ENCODE measurements around the gene CCDC201. TPM values are rescaled to one million over a fixed set of nuclear protein-coding genes. Genes with fewer than 3 reads are reported as not detected.
"Not testable (repeated sequence)": the region's sequence is repeated elsewhere in the genome, so short reads cannot be mapped to it uniquely, and the experiment has no call there.

Gene CCDC201
- total RNA-seq, 1 donor from 2014 or later = under 0.01 TPM

DNA sequence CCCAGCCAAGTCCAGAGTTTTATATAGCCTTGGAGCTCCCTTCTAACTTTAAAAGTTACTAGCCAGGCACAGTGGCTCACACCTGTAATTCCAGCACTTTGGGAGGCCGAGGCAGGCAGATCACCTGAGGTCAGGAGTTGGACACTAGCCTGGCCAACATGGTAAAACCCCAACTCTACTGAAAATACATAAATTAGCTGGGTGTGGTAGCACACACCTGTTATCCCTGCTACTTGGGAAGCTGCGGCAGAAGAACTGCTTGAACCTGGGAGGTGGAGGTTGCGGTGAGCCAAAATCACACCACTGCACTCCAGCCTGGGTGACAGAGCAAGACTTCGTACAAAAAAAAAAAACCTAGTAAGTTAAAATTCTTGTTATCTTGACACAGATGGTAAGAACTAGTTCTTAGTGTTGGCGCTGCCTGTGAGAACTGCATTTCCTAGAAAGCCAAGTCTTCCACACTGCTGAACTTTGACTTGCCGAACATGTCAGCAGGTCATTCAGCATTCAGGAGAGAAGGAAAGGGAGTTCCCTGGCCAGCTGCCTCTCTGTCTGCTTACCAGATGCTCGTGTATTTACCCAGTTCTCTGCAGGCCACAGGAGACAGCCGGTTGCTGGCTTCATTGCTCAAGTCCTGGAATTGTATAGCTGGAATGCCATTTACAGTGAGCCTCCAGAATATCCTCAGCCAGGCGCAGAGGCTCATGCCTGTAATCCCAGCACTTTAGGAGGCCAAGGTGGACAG lies 40.3 kb downstream of the CCDC201 start:
- not testable (repeated sequence) for DNase-seq (ENCODE audit: low read depth); H3K27me3 ChIP-seq (ENCODE audit: control insufficient read depth, insufficient read depth, low read length); H3K36me3 ChIP-seq (ENCODE audit: control insufficient read depth, insufficient read depth, low read length); H3K4me3 ChIP-seq (ENCODE audit: low read depth, low read length); FAIRE-seq

DNA sequence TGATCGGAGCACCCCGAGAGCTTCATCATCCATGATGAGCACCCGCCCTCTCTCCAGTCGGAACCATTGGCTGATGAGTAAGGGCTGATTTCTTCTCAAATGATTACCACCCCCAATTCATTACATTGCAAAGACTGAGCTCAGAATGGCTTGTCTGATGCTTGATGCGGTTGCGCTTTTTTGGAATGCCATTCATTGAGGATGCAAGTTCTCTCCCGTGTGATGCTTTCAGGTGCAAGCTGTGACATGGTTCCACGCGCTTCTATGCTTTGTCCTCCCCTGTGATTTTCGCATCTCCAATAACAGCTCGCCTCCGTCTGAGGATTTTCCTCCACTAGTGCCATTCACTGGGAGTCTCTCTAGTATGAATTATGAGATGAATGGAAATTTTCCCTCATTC lies 43.0 kb downstream of the CCDC201 start:
- H3K36me3 ChIP-seq (ENCODE audit: control insufficient read depth, insufficient read depth, low read length); DNase-seq (ENCODE audit: low read depth); H3K4me3 ChIP-seq (ENCODE audit: low read depth, low read length); FAIRE-seq; H3K27me3 ChIP-seq (ENCODE audit: control insufficient read depth, insufficient read depth, low read length): not testable (repeated sequence)

DNA sequence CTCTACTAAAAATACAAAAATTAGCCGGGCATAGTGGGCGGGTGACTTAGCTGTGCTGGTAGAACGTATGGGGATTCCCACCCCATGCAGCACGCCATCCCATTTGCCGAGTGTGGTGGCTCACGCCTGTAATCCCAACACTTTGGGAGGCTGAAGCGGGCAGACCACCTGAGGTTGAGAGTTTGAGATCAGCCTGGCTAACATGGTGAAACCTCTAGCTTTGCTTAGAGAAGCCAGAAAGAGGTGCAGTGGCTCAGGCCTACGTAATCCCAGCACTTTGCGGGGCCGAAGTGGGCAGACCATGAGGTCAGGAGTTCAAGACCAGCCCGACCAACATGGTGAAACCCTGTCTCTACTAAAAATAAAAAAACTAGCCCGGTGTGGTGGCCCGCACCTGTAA lies 45.2 kb downstream of the CCDC201 start:
- DNase-seq (ENCODE audit: low read depth); H3K4me3 ChIP-seq (ENCODE audit: low read depth, low read length); FAIRE-seq; H3K27me3 ChIP-seq (ENCODE audit: control insufficient read depth, insufficient read depth, low read length); H3K36me3 ChIP-seq (ENCODE audit: control insufficient read depth, insufficient read depth, low read length): not testable (repeated sequence)

DNA sequence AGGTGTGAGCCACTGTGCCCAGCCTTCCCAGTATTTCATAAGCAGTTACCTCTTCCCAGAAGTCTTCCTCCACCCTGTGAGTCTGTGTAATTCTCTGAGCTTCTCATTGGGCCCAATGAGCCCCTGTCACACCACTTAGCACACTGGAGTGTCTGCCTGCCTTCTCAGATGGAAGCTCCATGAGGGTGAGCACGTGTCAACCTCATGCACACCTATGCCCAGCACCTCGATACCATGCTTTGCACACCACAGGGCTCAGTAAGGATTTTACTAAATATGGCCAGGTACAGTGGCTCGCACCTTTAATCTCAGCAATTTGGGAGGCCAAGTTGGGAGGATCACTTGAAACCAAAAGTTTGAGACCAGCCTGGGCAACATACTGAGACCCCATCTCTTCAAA lies 46.3 kb downstream of the CCDC201 start:
- not testable (repeated sequence) for FAIRE-seq; DNase-seq (ENCODE audit: low read depth); H3K27me3 ChIP-seq (ENCODE audit: control insufficient read depth, insufficient read depth, low read length); H3K36me3 ChIP-seq (ENCODE audit: control insufficient read depth, insufficient read depth, low read length); H3K4me3 ChIP-seq (ENCODE audit: low read depth, low read length)

DNA sequence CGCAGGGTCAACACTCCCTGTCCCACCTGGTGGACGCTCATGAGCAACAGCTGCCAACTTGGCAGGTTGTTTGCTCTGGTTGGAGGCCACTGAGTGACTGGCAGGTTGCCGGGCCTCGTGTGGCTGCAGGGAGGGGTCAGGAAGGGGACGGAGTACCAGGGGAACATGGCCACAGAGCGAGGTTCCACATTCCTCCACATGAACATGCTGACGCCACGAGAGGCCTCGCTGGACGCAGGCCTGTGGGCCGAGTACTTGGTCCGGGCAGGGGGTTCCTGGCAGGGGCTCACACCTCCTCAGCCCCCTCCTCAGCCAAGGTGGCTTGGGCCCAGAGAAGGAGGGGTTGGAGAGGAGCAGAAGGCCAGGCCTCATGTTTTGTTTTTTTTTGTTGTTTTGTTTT lies 54.1 kb downstream of the CCDC201 start:
- not testable (repeated sequence) for H3K36me3 ChIP-seq (ENCODE audit: control insufficient read depth, insufficient read depth, low read length); H3K4me3 ChIP-seq (ENCODE audit: low read depth, low read length); FAIRE-seq; DNase-seq (ENCODE audit: low read depth); H3K27me3 ChIP-seq (ENCODE audit: control insufficient read depth, insufficient read depth, low read length)

DNA sequence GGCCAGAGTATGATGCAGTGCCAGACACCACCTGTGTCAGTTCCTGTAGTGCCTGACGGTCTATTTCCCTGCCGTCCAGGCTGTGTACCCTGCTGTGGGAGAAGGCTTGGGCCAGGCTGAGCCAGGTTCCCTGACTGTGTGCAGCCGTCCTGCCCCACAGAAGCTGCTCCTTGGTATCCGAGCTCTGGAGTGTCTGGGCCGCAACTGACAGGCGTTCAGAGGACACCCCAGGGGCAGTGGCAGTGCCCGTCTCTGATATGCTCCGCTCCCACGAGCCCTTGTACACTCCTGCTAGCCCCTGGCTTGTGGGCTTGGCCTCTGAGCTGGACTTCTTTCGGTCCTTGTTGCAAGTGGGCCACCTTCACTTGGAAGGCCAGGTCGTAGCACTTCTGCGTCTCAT lies 55.0 kb downstream of the CCDC201 start:
- not testable (repeated sequence) for FAIRE-seq; H3K27me3 ChIP-seq (ENCODE audit: control insufficient read depth, insufficient read depth, low read length); H3K36me3 ChIP-seq (ENCODE audit: control insufficient read depth, insufficient read depth, low read length); H3K4me3 ChIP-seq (ENCODE audit: low read depth, low read length); DNase-seq (ENCODE audit: low read depth)

DNA sequence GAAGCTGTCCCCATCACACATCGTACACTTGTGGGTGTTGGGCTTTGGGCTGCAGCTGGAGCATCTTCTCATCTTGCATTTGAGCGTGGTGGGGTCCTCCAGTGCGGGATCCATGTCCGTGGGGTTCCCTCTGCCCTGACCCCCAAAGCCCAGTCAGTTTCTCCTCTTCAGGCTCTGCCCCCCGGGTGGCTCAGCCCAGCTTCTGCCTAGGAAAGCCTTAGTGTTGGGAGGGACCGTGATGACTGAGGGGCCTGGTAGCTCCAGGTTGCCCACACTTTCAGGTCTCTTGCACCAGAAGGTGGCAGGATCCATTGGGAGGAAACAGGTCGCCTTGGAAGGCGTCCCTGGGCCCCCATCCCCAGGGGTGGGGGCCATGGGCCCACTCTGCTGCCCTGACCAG lies 55.9 kb downstream of the CCDC201 start:
- not testable (repeated sequence) for H3K4me3 ChIP-seq (ENCODE audit: low read depth, low read length); DNase-seq (ENCODE audit: low read depth); H3K36me3 ChIP-seq (ENCODE audit: control insufficient read depth, insufficient read depth, low read length); FAIRE-seq; H3K27me3 ChIP-seq (ENCODE audit: control insufficient read depth, insufficient read depth, low read length)

DNA sequence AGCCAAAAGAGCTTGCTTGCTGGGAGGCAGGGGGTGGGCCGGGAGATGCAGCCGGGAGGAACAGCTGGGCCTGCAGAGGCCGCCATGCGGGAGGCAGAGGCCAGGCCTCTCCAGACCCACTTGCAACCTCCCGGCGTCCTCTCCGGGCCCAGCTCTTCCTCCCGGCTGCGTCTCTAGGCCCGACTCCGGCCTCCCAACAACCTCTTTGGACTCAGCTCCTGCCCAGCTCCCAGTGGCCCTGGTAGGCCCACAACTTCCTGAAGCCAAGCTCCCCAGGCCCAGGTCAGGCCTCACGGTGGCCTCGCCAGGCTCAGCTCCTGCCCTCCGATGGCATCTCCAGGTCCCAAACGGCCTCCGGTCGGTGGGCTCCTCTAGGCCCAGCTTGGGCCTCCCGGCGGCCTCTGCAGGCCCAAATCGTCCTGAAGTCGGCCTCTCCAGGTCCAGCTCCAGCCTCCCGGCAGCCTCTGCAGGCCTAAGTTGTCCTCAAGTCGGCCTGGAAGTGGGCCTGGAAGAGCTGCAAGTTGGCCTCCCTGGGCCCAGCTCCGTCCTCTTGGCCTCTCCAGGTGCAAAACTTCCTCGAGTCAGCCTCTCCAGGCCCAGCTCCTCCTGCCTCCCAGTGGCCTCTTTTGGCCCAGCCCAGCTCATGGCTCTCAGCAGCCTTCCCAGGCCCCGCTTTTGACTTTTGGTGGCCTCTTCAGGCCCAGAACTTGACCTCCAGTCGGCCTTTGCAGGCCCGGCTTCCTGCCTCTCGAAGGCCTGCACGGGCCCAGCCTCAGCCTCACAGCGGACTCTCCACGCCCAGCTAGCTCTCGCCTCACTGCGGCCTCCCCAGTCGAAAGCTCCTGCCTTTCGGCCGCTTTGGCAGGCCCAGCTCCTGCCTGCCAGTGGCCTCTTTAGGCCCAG lies 58.4 kb downstream of the CCDC201 start:
- not testable (repeated sequence) for FAIRE-seq; H3K4me3 ChIP-seq (ENCODE audit: low read depth, low read length); DNase-seq (ENCODE audit: low read depth); H3K27me3 ChIP-seq (ENCODE audit: control insufficient read depth, insufficient read depth, low read length); H3K36me3 ChIP-seq (ENCODE audit: control insufficient read depth, insufficient read depth, low read length)

DNA sequence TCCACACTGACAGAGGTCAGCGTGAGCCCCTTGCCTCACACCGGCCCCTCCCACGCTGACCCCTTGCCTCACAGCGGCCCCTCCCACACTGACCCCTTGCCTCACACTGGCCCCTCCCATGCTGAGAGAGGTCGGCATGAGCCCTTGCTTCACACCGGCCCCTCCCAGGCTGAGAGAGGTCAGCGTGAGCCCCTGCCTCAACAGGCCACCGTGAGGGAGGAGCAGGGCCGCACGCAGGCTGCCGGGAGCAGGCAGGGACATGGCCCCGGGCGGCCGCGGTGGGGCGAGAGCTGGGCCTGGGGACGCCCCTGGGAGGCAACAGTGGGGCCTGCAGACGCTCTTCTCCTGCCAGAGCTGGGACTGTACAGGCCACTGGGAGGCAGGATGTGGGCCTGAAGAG lies 59.1 kb downstream of the CCDC201 start:
- H3K4me3 ChIP-seq (ENCODE audit: low read depth, low read length); H3K27me3 ChIP-seq (ENCODE audit: control insufficient read depth, insufficient read depth, low read length); DNase-seq (ENCODE audit: low read depth); FAIRE-seq; H3K36me3 ChIP-seq (ENCODE audit: control insufficient read depth, insufficient read depth, low read length): not testable (repeated sequence)

DNA sequence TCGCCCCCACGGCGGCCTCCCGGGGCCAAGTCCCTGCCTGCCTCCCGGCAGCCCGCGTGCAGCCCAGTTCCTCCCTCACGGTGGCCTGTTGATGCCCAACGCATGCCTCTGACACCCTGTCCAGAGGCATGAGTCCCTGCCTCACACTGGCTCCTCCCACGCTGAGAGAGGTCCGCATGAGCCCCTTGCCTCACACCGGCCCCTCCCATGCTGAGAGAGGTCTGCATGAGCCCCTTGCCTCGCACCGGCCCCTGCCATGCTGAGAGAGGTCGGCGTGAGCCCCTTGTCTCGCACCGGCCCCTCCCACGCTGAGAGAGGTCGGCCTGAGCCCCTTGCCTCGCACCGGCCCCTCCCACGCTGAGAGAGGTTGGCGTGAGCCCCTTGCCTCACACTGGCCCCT lies 59.9 kb downstream of the CCDC201 start:
- TF ChIP-seq, protein P1, sequence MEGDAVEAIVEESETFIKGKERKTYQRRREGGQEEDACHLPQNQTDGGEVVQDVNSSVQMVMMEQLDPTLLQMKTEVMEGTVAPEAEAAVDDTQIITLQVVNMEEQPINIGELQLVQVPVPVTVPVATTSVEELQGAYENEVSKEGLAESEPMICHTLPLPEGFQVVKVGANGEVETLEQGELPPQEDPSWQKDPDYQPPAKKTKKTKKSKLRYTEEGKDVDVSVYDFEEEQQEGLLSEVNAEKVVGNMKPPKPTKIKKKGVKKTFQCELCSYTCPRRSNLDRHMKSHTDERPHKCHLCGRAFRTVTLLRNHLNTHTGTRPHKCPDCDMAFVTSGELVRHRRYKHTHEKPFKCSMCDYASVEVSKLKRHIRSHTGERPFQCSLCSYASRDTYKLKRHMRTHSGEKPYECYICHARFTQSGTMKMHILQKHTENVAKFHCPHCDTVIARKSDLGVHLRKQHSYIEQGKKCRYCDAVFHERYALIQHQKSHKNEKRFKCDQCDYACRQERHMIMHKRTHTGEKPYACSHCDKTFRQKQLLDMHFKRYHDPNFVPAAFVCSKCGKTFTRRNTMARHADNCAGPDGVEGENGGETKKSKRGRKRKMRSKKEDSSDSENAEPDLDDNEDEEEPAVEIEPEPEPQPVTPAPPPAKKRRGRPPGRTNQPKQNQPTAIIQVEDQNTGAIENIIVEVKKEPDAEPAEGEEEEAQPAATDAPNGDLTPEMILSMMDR (IDR thresholded peaks at IDR 0.05; ENCODE audit: insufficient read depth, low read length, severe bottlenecking) = no peak
- Histone ChIP-seq H3K36me3 (ENCODE audit: control insufficient read depth, insufficient read depth, low read length) (no peaks in the 10 kb centered on the region), H3K4me3 (ENCODE audit: low read depth, low read length) (no peak overlapping the region), H3K27me3 (ENCODE audit: control insufficient read depth, insufficient read depth, low read length) (no peaks in the 10 kb centered on the region)
- FAIRE-seq (no peak), DNase-seq (ENCODE audit: low read depth) (no peak)

DNA sequence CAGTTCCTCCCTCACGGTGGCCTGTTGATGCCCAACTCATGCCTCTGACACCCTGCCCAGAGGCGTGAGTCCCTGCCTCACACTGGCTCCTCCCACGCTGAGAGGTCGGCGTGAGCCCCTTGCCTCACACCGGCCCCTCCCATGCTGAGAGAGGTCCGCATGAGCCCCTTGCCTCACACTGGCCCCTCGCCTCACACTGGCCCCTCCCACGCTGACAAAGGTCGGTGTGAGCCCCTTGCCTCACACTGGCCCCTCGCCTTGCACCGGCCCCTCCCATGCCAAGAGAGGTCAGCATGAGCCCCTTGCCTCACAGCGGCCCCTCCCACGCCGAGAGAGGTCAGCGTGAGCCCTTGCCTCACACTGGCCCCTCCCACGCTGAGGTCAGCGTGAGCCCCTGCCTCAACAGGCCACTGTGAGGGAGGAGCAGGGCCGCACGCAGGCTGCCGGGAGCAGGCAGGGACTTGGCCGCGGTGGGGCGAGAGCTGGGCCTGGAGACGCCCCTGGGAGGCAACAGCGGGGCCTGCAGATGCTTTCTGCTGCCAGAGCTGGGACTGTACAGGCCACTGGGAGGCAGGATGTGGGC lies 61.1 kb downstream of the CCDC201 start:
- not testable (repeated sequence) for H3K4me3 ChIP-seq (ENCODE audit: low read depth, low read length); FAIRE-seq; DNase-seq (ENCODE audit: low read depth); H3K27me3 ChIP-seq (ENCODE audit: control insufficient read depth, insufficient read depth, low read length); H3K36me3 ChIP-seq (ENCODE audit: control insufficient read depth, insufficient read depth, low read length)

DNA sequence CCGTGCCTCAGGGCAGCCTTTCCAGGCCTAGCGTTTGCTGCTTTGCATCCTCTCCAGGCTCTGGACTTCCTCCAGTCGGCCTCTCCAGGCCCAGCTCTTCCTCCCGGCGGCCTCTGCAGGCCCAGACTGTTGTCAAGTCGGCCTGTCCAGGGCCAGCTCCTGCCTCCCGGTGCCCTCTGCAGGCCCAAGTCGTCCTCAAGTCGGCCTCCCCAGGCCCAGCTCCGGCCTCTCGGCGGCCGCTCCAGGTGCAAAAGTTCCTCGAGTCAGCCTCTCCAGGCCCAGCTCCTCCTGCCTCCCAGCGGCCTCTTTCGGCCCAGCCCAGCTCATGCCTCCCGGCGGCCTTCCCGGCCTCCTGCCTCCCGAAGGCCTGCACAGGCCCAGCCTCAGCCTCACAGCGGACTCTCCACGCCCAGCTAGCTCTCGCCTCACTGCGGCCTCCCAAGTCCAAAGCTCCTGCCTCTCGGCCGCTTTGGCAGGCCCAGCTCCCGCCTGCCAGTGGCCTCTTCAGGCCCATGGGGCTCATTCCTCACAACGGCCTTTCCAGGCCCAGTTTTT lies 62.4 kb downstream of the CCDC201 start:
- H3K4me3 ChIP-seq (ENCODE audit: low read depth, low read length); H3K27me3 ChIP-seq (ENCODE audit: control insufficient read depth, insufficient read depth, low read length); H3K36me3 ChIP-seq (ENCODE audit: control insufficient read depth, insufficient read depth, low read length); DNase-seq (ENCODE audit: low read depth); FAIRE-seq: not testable (repeated sequence)
